ENCODE data around the gene ZNF213. TPM values are rescaled to one million over a fixed set of nuclear protein-coding genes. Genes with fewer than 3 reads are reported as not detected.

ZNF213 gene
- total RNA-seq, 1 donor from 2014 or later: 13.4 TPM

- no peak for TF ChIP-seq CTCF (IDR thresholded peaks at IDR 0.05; ENCODE audit: unreplicated experiment)
- Mint-ChIP-seq H3K9me3 (ENCODE audit: low read depth) (no peaks in the 10 kb centered on the region), H3K27me3 (no peaks in the 10 kb centered on the region), H3K27ac (no peak overlapping the region), H3K4me3 (ENCODE audit: low read depth) (no peak overlapping the region), H3K36me3 (ENCODE audit: insufficient read depth) (no peaks in the 10 kb centered on the region), H3K4me1 (ENCODE audit: low read depth) (peaks cover 1% of the 10 kb centered on the region)
- DNase-seq (ENCODE audit: low spot score, unreplicated experiment): no peak
Observed at GRCh38 chr16:3088450-3088849, 46.4 kb upstream of the ZNF213 start.

- Mint-ChIP-seq H3K27me3 (no peaks in the 10 kb centered on the region), H3K9me3 (ENCODE audit: low read depth) (no peaks in the 10 kb centered on the region), H3K36me3 (ENCODE audit: insufficient read depth) (no peaks in the 10 kb centered on the region), H3K27ac (no peak overlapping the region), H3K4me3 (ENCODE audit: low read depth) (no peak overlapping the region), H3K4me1 (ENCODE audit: low read depth) (peaks cover 1% of the 10 kb centered on the region)
- no peak for TF ChIP-seq CTCF (IDR thresholded peaks at IDR 0.05; ENCODE audit: unreplicated experiment)
- no peak for DNase-seq (ENCODE audit: low spot score, unreplicated experiment)
Observed at GRCh38 chr16:3088925-3089716, 45.7 kb upstream of the ZNF213 start.

GRCh38 chr16:3089717-3090592 lies 44.9 kb upstream of the ZNF213 start:
- Mint-ChIP-seq H3K9me3 (ENCODE audit: low read depth) (no peaks in the 10 kb centered on the region), H3K27ac (no peak overlapping the region), H3K36me3 (ENCODE audit: insufficient read depth) (no peaks in the 10 kb centered on the region), H3K27me3 (no peaks in the 10 kb centered on the region), H3K4me3 (ENCODE audit: low read depth) (no peak overlapping the region), H3K4me1 (ENCODE audit: low read depth) (peaks cover 1% of the 10 kb centered on the region)
- DNase-seq (ENCODE audit: low spot score, unreplicated experiment): no peak
- TF ChIP-seq CTCF (IDR thresholded peaks at IDR 0.05; ENCODE audit: unreplicated experiment): no peak

GRCh38 chr16:3091551-3091950 lies 43.3 kb upstream of the ZNF213 start:
- Mint-ChIP-seq H3K4me1 (ENCODE audit: low read depth) (peaks cover 1% of the 10 kb centered on the region), H3K9me3 (ENCODE audit: low read depth) (no peaks in the 10 kb centered on the region), H3K27me3 (no peaks in the 10 kb centered on the region), H3K4me3 (ENCODE audit: low read depth) (no peak overlapping the region), H3K36me3 (ENCODE audit: insufficient read depth) (no peaks in the 10 kb centered on the region), H3K27ac (no peak overlapping the region)
- DNase-seq (ENCODE audit: low spot score, unreplicated experiment): no peak
- no peak for TF ChIP-seq CTCF (IDR thresholded peaks at IDR 0.05; ENCODE audit: unreplicated experiment)

- no peak for TF ChIP-seq CTCF (IDR thresholded peaks at IDR 0.05; ENCODE audit: unreplicated experiment)
- Mint-ChIP-seq H3K27ac (no peak overlapping the region), H3K27me3 (peaks cover 7% of the 10 kb centered on the region), H3K4me1 (ENCODE audit: low read depth) (peaks cover 1% of the 10 kb centered on the region), H3K9me3 (ENCODE audit: low read depth) (no peaks in the 10 kb centered on the region), H3K4me3 (ENCODE audit: low read depth) (no peak overlapping the region), H3K36me3 (ENCODE audit: insufficient read depth) (no peaks in the 10 kb centered on the region)
- DNase-seq (ENCODE audit: low spot score, unreplicated experiment): no peak
Observed at GRCh38 chr16:3092501-3092941, 42.3 kb upstream of the ZNF213 start.

Data from progenitor cell of endocrine pancreas (in vitro differentiated cells).